Endothelial cell of umbilical vein (primary cell): ENCODE results near the gene DCDC1.

ENCODE experiments used
- CTCF ChIP-seq, 2 donors: IDR thresholded peaks; 1 replicate in 1 of 2; 2 replicates in 1 of 2; pipeline ENCODE4 v1.5.1; 2011; ENCODE audit warnings: low read length in 2 of 2, mild to moderate bottlenecking in 2 of 2, moderate library complexity in 2 of 2, control low read depth in 1 of 2, inconsistent platforms in 1 of 2, low read depth in 1 of 2; ENCODE audit not compliant: insufficient read depth in 1 of 2; ENCODE audit errors: extremely low read depth in 1 of 2
- EZH2 ChIP-seq: IDR thresholded peaks from 2 replicates; pipeline ENCODE4 v1.6.1; 2012; ENCODE audit warnings: borderline replicate concordance, low read depth, mild to moderate bottlenecking, moderate library complexity, low read length, inconsistent platforms; ENCODE audit not compliant: severe bottlenecking
- POLR2AphosphoS5 ChIP-seq: IDR thresholded peaks from 2 replicates; pipeline ENCODE4 v1.6.1; 2012; ENCODE audit warnings: low read depth, mild to moderate bottlenecking, control low read depth, low read length, moderate library complexity; ENCODE audit not compliant: insufficient read depth

GRCh38 chr11:31355817-31356216 is 13.7 kb downstream of the DCDC1 start:
- TF ChIP-seq EZH2 (no peak), POLR2AphosphoS5 (no peak), CTCF (IDR thresholded peaks at IDR 0.05; ENCODE audit: extremely low read depth in 1 of 2, insufficient read depth in 1 of 2, low read depth in 1 of 2, low read length in 2 of 2) (no peak)
